SK-N-MC (cell line): ENCODE results near the gene GAS2.

ENCODE experiments used
- EZH2 ChIP-seq: fragments of 200-600 bp; sonication (generic); IDR thresholded peaks from one replicate; pipeline ENCODE4 v1.6.1; 2017; ENCODE audit warnings: antibody characterized with exemption
- FOXP2 ChIP-seq: optimal IDR thresholded peaks from 2 replicates; pipeline ENCODE3; 2011; ENCODE audit warnings: mild to moderate bottlenecking, moderate library complexity; ENCODE audit not compliant: insufficient read depth; ENCODE audit errors: extremely low read length, control extremely low read depth
- POLR2AphosphoS5 ChIP-seq: IDR thresholded peaks from 2 replicates; pipeline ENCODE4 v1.6.1; 2012; ENCODE audit warnings: mild to moderate bottlenecking, low read depth, low read length, borderline replicate concordance

GRCh38 chr11:22715971-22716370 is 49.6 kb downstream of the GAS2 start:
- TF ChIP-seq POLR2AphosphoS5 (no peak), EZH2 (no peak), FOXP2 (no peak)
